Spleen (tissue), 7 donors: ENCODE data around the gene FOXB1.

Experiments
- POLR2A ChIP-seq, 3 donors: fragments of 450-650 bp; IDR thresholded peaks; one replicate each; pipeline ENCODE4 v1.5.1; 2017; ENCODE audit warnings: antibody characterized with exemption in 3 of 3, mild to moderate bottlenecking in 1 of 3
- POLR2AphosphoS5 ChIP-seq, 3 donors: sonication (generic); formaldehyde crosslinking; IDR thresholded peaks; one replicate each; pipeline ENCODE4 v1.5.1; 2017; ENCODE audit warnings: antibody characterized with exemption in 3 of 3
- TF ChIP-seq, protein P1 (sequence below), 11 experiments: fragments of 200-600 bp in 7 of 11; fragments of 450-650 bp in 4 of 11; sonication (generic) in 4 of 11; IDR thresholded peaks in 8 of 11; conservative IDR thresholded peaks in 3 of 11; 1 replicate in 7 of 11; 2 replicates in 4 of 11; pipeline versions ENCODE4 v1.4.0 to v1.8.0; 2016 to 2021; ENCODE audit warnings: antibody characterized with exemption in 11 of 11, inconsistent platforms in 4 of 11, mild to moderate bottlenecking in 1 of 11
- donor health status: DM: no; HTN: no; CAD: no; lungs with moderate emphysema.
- donor health status: DM: no; HTN: no; CAD: no.
- donor health status: DM: no; HTN: no; CAD: no.

GRCh38 chr15:60012695-60013094 lies 8.6 kb downstream of the FOXB1 start:
- TF ChIP-seq POLR2A (IDR thresholded peaks at IDR 0.05) (no peak), POLR2AphosphoS5 (IDR thresholded peaks at IDR 0.05) (no peak)
- TF ChIP-seq, protein P1, sequence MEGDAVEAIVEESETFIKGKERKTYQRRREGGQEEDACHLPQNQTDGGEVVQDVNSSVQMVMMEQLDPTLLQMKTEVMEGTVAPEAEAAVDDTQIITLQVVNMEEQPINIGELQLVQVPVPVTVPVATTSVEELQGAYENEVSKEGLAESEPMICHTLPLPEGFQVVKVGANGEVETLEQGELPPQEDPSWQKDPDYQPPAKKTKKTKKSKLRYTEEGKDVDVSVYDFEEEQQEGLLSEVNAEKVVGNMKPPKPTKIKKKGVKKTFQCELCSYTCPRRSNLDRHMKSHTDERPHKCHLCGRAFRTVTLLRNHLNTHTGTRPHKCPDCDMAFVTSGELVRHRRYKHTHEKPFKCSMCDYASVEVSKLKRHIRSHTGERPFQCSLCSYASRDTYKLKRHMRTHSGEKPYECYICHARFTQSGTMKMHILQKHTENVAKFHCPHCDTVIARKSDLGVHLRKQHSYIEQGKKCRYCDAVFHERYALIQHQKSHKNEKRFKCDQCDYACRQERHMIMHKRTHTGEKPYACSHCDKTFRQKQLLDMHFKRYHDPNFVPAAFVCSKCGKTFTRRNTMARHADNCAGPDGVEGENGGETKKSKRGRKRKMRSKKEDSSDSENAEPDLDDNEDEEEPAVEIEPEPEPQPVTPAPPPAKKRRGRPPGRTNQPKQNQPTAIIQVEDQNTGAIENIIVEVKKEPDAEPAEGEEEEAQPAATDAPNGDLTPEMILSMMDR (IDR thresholded peaks at IDR 0.05 in 8 of 11, conservative IDR thresholded peaks at IDR 0.05 in 3 of 11) = no peak
